Measurements from ENCODE around the gene ANXA7.

Gene ANXA7

GRCh38 chr10:73366381-73367298 is 47.2 kb downstream of the ANXA7 start:
- peaks cover 44% of the 10 kb centered on the region for H3K36me3 Mint-ChIP-seq (ENCODE audit: low read depth)
- H3K4me3 Mint-ChIP-seq: no peak overlapping the region
- TF ChIP-seq CTCF (IDR thresholded peaks at IDR 0.05; ENCODE audit: unreplicated experiment in 3 of 3): no peak
- peaks cover 11% of the 10 kb centered on the region for H3K9me3 Mint-ChIP-seq
- H3K27me3 Mint-ChIP-seq (ENCODE audit: low read depth): no peaks in the 10 kb centered on the region
- H3K27ac Mint-ChIP-seq: no peak overlapping the region
- no peaks in the 10 kb centered on the region for H3K4me1 Mint-ChIP-seq

GRCh38 chr10:73364964-73365363 is 48.9 kb downstream of the ANXA7 start:
- Mint-ChIP-seq H3K9me3 (peaks cover 12% of the 10 kb centered on the region), H3K4me1 (no peaks in the 10 kb centered on the region), H3K27me3 (ENCODE audit: low read depth) (no peaks in the 10 kb centered on the region), H3K4me3 (no peak overlapping the region), H3K27ac (no peak overlapping the region), H3K36me3 (ENCODE audit: low read depth) (peaks cover 40% of the 10 kb centered on the region)
- no peak for TF ChIP-seq CTCF (IDR thresholded peaks at IDR 0.05; ENCODE audit: unreplicated experiment in 3 of 3)

GRCh38 chr10:73359492-73359891 is 54.4 kb downstream of the ANXA7 start:
- Mint-ChIP-seq H3K9me3 (peaks cover 12% of the 10 kb centered on the region), H3K4me3 (peak overlapping the region; percentile 14 to 98 (median 94)), H3K36me3 (ENCODE audit: low read depth) (peaks cover 10% of the 10 kb centered on the region), H3K4me1 (peaks cover 6% of the 10 kb centered on the region), H3K27me3 (ENCODE audit: low read depth) (peaks cover 23% of the 10 kb centered on the region), H3K27ac (no peak overlapping the region)
- TF ChIP-seq CTCF (IDR thresholded peaks at IDR 0.05; ENCODE audit: unreplicated experiment in 3 of 3): no peak

- Mint-ChIP-seq H3K4me3 (peak within 1 kb of the TSS; percentile 94 to 99 (median 98)), H3K27me3 (ENCODE audit: low read depth) (peaks cover 28% of the 10 kb centered on the region), H3K27ac (peak within 1 kb of the TSS; percentile 92 to 97 (median 93)), H3K4me1 (peaks cover 6% of the 10 kb centered on the region), H3K36me3 (ENCODE audit: low read depth) (peaks cover 10% of the 10 kb centered on the region), H3K9me3 (peaks cover 12% of the 10 kb centered on the region)
- TF ChIP-seq CTCF (IDR thresholded peaks at IDR 0.05; ENCODE audit: unreplicated experiment in 3 of 3): no peak
Observed at GRCh38 chr10:73358331-73359279, 55.3 kb downstream of the ANXA7 start, which contains the start of gene CFAP70. Gene CFAP70, minus strand, starts transcription at chr10:73358864. Its CDS starts 4,068 bp downstream, at chr10:73354796.

- peaks cover 5% of the 10 kb centered on the region for H3K36me3 Mint-ChIP-seq (ENCODE audit: low read depth)
- no peak for TF ChIP-seq CTCF (IDR thresholded peaks at IDR 0.05; ENCODE audit: unreplicated experiment in 3 of 3)
- peaks cover 11% of the 10 kb centered on the region for H3K9me3 Mint-ChIP-seq
- peaks cover 6% of the 10 kb centered on the region for H3K4me1 Mint-ChIP-seq
- peak overlapping the region; percentile 92 to 97 (median 93) for H3K27ac Mint-ChIP-seq
- H3K4me3 Mint-ChIP-seq: peak overlapping the region; percentile 94 to 99 (median 98)
- H3K27me3 Mint-ChIP-seq (ENCODE audit: low read depth): peaks cover 28% of the 10 kb centered on the region
Observed at GRCh38 chr10:73357821-73358220, 56.0 kb downstream of the ANXA7 start.
